ENCODE results near the gene ZCWPW1. TPM values are rescaled to one million over a fixed set of nuclear protein-coding genes. Genes with fewer than 3 reads are reported as not detected.
"Not testable (repeated sequence)": the region's sequence is repeated elsewhere in the genome, so short reads cannot be mapped to it uniquely, and the experiment has no call there.

Gene ZCWPW1
- total RNA-seq, 1 donor from 2014 or later, result 5.4 TPM

DNA sequence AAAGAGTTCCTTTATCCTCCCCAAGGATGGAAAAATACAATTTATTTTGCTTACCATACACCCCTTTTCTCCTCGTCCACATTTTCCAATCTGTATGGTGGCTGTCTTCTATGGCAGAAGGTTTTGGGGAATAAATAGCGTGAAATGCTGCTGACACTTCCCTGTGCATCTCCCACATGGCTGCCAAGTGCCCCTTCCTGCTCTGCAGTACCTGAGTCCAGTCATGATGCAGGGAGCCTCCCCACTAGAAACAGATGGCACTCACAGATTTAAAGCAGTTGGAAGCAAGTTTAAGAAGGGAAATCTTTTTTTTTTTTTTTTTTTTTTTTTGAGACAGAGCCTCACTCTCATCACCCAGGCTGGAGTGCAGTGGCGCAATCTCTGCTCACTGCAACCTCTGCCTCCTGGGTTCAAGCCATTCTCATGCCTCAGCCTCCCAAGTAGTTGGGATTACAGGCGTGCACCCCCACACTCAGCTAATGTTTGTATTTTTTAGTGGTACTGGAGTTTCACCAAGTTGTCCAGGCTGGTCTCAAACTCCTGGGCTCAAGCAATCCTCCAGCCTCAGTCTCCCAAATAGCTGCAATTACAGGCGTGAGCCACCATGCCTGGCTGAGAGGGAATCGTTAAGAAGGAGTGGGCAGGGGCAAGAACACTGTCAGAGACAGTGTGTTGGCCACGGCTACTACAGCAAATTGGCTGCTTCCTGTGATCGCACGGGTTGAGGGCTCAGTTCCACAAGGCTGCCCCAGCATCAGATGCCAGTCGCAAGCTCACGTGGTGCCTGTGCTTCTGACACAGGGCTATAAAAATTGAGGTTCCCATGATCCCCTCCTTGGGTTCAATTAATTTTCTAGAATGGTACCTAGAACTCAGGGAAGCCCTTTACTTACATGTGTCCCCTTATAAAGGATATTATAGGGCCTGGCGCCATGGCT is 60.6 kb downstream of the ZCWPW1 start:
- ATAC-seq (ENCODE audit: poor library complexity) (no peak), DNase-seq (no peak)
- intact Hi-C loops (cut with DNase I), result no loop called here

- intact Hi-C loops (cut with DNase I), result no loop called here
- ATAC-seq (ENCODE audit: poor library complexity) (no peak), DNase-seq (no peak)
Observed at GRCh38 chr7:100367251-100367620, 61.3 kb downstream of the ZCWPW1 start.

DNA sequence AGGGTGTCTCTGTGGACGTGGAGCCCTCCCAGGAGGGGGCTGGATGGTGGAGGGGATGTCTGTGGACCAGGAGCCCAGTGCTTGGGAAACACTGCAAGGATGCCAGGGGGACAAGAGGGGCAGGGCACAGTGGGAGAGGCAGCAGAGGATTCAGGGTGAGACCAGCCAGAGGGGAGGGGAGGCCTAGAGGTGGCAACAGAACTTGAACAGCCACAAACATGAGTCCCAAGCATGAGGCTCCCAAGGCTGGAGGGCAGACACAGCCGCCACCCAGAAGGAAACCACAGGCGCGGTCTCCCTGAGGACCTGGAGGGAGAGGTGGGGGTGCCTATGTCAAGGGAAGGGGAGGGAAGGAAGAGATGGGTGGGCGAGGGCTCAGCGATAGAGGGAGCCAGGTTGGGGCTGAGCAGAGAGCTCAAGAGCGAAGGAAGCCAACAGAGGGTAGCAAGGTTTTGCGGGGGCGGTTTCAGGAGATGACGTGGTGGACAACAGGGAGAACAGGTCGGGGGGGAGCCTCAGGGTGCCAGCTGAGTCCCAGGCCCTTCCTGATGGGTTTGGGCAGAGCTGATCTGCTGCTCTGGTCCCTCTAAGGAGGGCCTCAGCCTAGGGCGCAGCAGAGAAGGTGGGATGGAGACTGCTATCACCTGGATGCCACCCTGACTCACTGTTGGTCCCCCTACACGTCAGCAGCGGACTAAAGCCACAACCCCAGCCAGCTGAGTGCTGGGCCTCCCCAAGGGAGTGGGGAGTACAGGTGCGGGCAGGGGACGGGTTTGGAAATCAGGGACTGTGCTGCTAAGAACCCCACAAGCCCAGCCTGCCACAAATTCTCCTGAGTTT is 61.9 kb downstream of the ZCWPW1 start:
- DNase-seq (no peak), ATAC-seq (ENCODE audit: poor library complexity) (no peak)
- intact Hi-C loops (cut with DNase I), result no loop called here

GRCh38 chr7:100365998-100366367 is 62.5 kb downstream of the ZCWPW1 start:
- DNase-seq; ATAC-seq (ENCODE audit: poor library complexity); intact Hi-C loops (cut with DNase I): not testable (repeated sequence)

GRCh38 chr7:100364480-100364879 is 64.0 kb downstream of the ZCWPW1 start:
- ATAC-seq (ENCODE audit: poor library complexity) (no peak), DNase-seq (no peak)
- intact Hi-C loops (cut with DNase I), result no loop called here

DNA sequence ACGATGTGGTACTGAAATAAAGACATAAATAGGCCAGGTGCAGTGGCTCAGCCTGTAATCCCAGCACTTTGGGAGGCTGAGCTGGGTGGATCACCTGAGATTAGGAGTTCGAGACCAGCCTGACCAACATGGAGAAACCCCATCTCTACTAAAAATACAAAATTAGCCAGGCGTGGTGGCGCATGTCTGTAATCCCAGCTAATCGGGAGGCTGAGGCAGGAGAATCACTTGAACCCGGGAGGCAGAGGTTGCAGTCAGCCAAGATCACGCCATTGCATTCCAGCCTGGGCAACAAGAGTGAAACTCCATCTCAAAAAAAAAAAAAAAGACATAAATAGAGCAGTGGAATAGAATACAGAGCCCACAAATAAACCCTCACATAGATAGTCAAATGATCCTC is 64.7 kb downstream of the ZCWPW1 start:
- ATAC-seq (ENCODE audit: poor library complexity); DNase-seq; intact Hi-C loops (cut with DNase I): not testable (repeated sequence)

- no peak for DNase-seq
- no peak for ATAC-seq (ENCODE audit: poor library complexity)
- intact Hi-C loops (cut with DNase I), result no loop called here
Observed at GRCh38 chr7:100363098-100363497, 65.4 kb downstream of the ZCWPW1 start.

DNA sequence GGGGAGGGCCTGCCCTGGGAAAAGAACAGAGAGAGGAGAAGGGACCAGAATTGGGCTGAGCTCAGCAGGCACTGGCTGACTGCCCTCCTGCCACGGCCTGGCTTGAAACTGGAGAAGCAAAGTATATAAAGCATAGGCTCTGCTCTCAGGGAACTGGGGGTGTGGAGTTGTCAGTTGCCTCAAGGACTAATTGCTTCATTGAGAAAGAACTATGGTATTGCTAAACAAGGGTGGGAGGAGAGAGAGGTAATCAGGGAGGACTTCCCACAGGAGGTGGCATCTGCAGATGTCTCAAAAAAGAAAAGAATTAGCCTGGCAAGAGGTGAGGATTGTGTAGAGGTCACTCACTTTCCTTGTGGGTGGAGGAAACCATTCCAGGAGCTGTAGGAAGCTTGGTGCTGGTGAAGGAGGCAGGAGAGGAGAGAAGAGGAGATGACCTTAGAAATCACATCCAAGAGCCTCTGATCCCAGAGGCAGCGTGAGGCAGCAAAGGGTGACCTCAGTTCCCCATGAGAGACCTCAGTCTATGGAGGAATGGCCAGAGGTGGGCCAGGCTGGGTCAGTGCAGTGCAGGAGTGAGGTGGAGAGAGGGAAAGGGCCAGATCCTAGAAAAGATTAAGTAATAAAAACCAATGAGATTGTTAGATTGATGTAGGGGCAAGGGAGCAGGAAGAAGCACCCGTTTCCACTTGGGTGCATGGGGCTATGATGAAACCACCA is 68.2 kb downstream of the ZCWPW1 start:
- ATAC-seq (ENCODE audit: poor library complexity), result no peak
- intact Hi-C loops (cut with DNase I), result no loop called here
- no peak for DNase-seq

DNA sequence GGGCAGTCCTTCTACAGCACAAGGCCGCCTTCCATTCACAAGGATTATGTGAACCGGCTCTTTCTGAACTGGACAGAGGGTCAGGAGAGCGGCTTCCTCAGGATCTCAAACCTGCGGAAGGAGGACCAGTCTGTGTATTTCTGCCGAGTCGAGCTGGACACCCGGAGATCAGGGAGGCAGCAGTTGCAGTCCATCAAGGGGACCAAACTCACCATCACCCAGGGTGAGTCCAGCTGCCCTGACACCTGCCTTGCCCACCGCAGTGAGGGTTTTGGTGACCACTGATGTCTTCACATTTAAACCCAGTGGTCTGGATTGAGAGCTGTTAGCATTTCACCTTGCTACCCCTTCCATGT is 69.7 kb downstream of the ZCWPW1 start:
- ATAC-seq (ENCODE audit: poor library complexity) (no peak), DNase-seq (no peak)
- intact Hi-C loops (cut with DNase I), result no loop called here

GRCh38 chr7:100358027-100358856 is 70.3 kb downstream of the ZCWPW1 start, which contains the start of gene PILRB:
TSS of gene PILRB (plus strand) at chr7:100358117. CDS start at chr7:100358303, 186 bp downstream.
- DNase-seq (no peak), ATAC-seq (ENCODE audit: poor library complexity) (no peak)
- intact Hi-C loops (cut with DNase I), result no loop called here

GRCh38 chr7:100357131-100357561 is 71.4 kb downstream of the ZCWPW1 start:
- intact Hi-C loops (cut with DNase I), result no loop called here
- DNase-seq (no peak), ATAC-seq (ENCODE audit: poor library complexity) (no peak)

GRCh38 chr7:100356416-100357068 is 72.0 kb downstream of the ZCWPW1 start:
- intact Hi-C loops (cut with DNase I), result no loop called here
- no peak for DNase-seq
- no peak for ATAC-seq (ENCODE audit: poor library complexity)

- intact Hi-C loops (cut with DNase I), result no loop called here
- ATAC-seq (ENCODE audit: poor library complexity) (no peak), DNase-seq (no peak)
Observed at GRCh38 chr7:100353685-100354330, 74.7 kb downstream of the ZCWPW1 start.

- ATAC-seq (ENCODE audit: poor library complexity) (peak; percentile 8), DNase-seq (no peak)
- intact Hi-C loops (cut with DNase I), result no loop called here
Observed at GRCh38 chr7:100352984-100353684, 75.4 kb downstream of the ZCWPW1 start.

GRCh38 chr7:100352230-100352781 is 76.2 kb downstream of the ZCWPW1 start:
- ATAC-seq (ENCODE audit: poor library complexity); intact Hi-C loops (cut with DNase I); DNase-seq: not testable (repeated sequence)

DNA sequence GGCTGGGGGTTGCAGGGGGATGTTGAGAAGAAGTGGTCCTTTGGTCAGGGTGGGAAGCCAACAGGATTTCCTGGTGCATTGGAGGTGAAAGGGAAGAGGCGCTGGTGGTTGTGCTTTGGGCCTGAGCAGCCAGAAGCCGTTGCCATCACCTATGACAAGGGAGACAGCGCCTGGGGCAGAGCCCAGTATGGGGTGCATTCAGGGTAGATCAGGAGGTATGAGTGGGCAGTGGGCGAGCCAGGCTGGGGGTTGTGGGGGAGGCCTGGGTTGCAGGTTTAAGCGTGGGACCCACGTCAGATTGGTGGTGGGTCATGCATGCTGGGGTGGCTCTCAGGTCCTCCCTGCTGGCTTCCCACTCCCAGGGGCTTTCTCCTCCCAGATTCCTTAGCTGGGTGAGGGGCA is 76.8 kb downstream of the ZCWPW1 start:
- no peak for ATAC-seq (ENCODE audit: poor library complexity)
- intact Hi-C loops (cut with DNase I), result no loop called here
- DNase-seq, result no peak

Measured in Right ventricle myocardium superior (tissue), 1 donor.